HG03095 (cell line): ENCODE measurements around the gene FAM193B.

Source experiments
- ATAC-seq: cut with Tn5 transposase; IDR thresholded peaks from one replicate; pipeline ENCODE4 v1.9.1; 2021; ENCODE audit warnings: moderate library complexity; ENCODE audit not compliant: unreplicated experiment

The FAM193B gene

GRCh38 chr5:177516601-177517568 is 37.5 kb downstream of the FAM193B start, which contains the start of gene DDX41:
DDX41 (minus strand) TSS chr5:177516961; CDS start chr5:177516945, 16 bp downstream.
- peak; percentile 69 for ATAC-seq

GRCh38 chr5:177515580-177515979 is 38.8 kb downstream of the FAM193B start:
- ATAC-seq, result no peak

- no peak for ATAC-seq
These were observed 39.8 kb downstream of the FAM193B start for GRCh38 chr5:177514541-177514940.

- ATAC-seq, result no peak
These were observed 40.9 kb downstream of the FAM193B start for GRCh38 chr5:177513500-177513899.

- no peak for ATAC-seq
These were observed 41.5 kb downstream of the FAM193B start for GRCh38 chr5:177512736-177513380.

GRCh38 chr5:177511796-177512675 is 42.3 kb downstream of the FAM193B start:
- ATAC-seq, result no peak

GRCh38 chr5:177511181-177511580 is 43.2 kb downstream of the FAM193B start:
- no peak for ATAC-seq

GRCh38 chr5:177510567-177511053 is 43.8 kb downstream of the FAM193B start:
- no peak for ATAC-seq

GRCh38 chr5:177509991-177510566 is 44.3 kb downstream of the FAM193B start:
- ATAC-seq, result no peak

GRCh38 chr5:177509381-177509951 is 44.9 kb downstream of the FAM193B start, which contains the start of gene DOK3:
DOK3 (minus strand) TSS chr5:177509826; CDS start chr5:177509540, 286 bp downstream.
- peak; percentile 25 for ATAC-seq

- peak; percentile 36 for ATAC-seq
These were observed 45.5 kb downstream of the FAM193B start for GRCh38 chr5:177508837-177509236.

- ATAC-seq, result no peak
These were observed 46.1 kb downstream of the FAM193B start for GRCh38 chr5:177508221-177508611.

- ATAC-seq, result no peak
These were observed 46.7 kb downstream of the FAM193B start for GRCh38 chr5:177507596-177508220.

GRCh38 chr5:177507165-177507564 is 47.2 kb downstream of the FAM193B start:
- ATAC-seq, result no peak

GRCh38 chr5:177505075-177505474 is 49.3 kb downstream of the FAM193B start:
- no peak for ATAC-seq

- no peak for ATAC-seq
These were observed 50.0 kb downstream of the FAM193B start for GRCh38 chr5:177504086-177505056.

GRCh38 chr5:177503351-177504085 is 50.8 kb downstream of the FAM193B start:
- no peak for ATAC-seq

GRCh38 chr5:177502886-177503285 is 51.5 kb downstream of the FAM193B start:
- no peak for ATAC-seq
